IMR-90 (cell line): ENCODE measurements around the gene DLK2. TPM values are rescaled to one million over a fixed set of nuclear protein-coding genes. Genes with fewer than 3 reads are reported as not detected.
A peak's percentile ranks its signal among the peaks of the same experiment; 100 is the strongest.
"Not testable (repeated sequence)": the region's sequence is repeated elsewhere in the genome, so short reads cannot be mapped to it uniquely, and the experiment has no call there.

ENCODE experiments used
- ATAC-seq: fragments of 200-7000 bp; cut with Tn5 transposase; 2 replicates; pipeline ENCODE4 v1.9.1; 2020; ENCODE audit warnings: low read depth, mild to moderate bottlenecking, moderate library complexity
- BruUV-seq: library from RNA; stranded (reverse); fragments of 400-500 nt; replicated peaks from 2 replicates; lab custom pipeline; 2021; lab: Mats Ljungman, UMichigan
- CTCF ChIA-PET: fragments of 300-600 bp; formaldehyde crosslinking; extraction: SDS; loops from one replicate; lab custom pipeline; 2021; ENCODE audit warnings: antibody characterized with exemption; lab: Yijun Ruan, JAX
- POLR2A ChIA-PET: fragments of 300-600 bp; sonication (Branson Sonifier 250); formaldehyde crosslinking; loops from one replicate; lab custom pipeline; 2022; ENCODE audit warnings: antibody characterized with exemption; ENCODE audit not compliant: unreplicated experiment; lab: Charles Lee
- DNase-seq: peaks from one replicate; pipeline ENCODE4 v3.0.0; 2013
- H2AFZ ChIP-seq: replicated peaks from 2 replicates; pipeline ENCODE3; 2013; ENCODE audit warnings: low read length, mild to moderate bottlenecking; ENCODE audit not compliant: poor library complexity
- H2AK5ac ChIP-seq: 2 replicates; pipeline ENCODE4 v1.6.1; 2013; ENCODE audit warnings: low read depth, low read length, inconsistent platforms
- H2AK9ac ChIP-seq: replicated peaks from 2 replicates; pipeline ENCODE3; 2013; ENCODE audit warnings: mild to moderate bottlenecking, low read depth, low read length, moderate library complexity; ENCODE audit not compliant: poor library complexity
- H2BK120ac ChIP-seq: 2 replicates; pipeline ENCODE4 v1.6.1; 2013; ENCODE audit warnings: low read depth, low read length, inconsistent platforms
- H2BK15ac ChIP-seq: 3 replicates; pipeline ENCODE4 v1.6.1; 2013; ENCODE audit warnings: low read depth, low read length, inconsistent platforms
- H2BK20ac ChIP-seq: 2 replicates; pipeline ENCODE4 v1.6.1; 2013; ENCODE audit warnings: low read depth, mild to moderate bottlenecking, inconsistent platforms, low read length, moderate library complexity
- H2BK5ac ChIP-seq: 2 replicates; pipeline ENCODE4 v1.6.1; 2013; ENCODE audit warnings: mild to moderate bottlenecking, low read depth, low read length, inconsistent platforms; ENCODE audit not compliant: poor library complexity, severe bottlenecking
- H3K14ac ChIP-seq: replicated peaks from 2 replicates; pipeline ENCODE4 v1.6.1; 2013; ENCODE audit warnings: low read depth, low read length, inconsistent platforms
- H3K18ac ChIP-seq: 2 replicates; pipeline ENCODE4 v1.6.1; 2013; ENCODE audit warnings: low read depth, low read length, control low read depth
- H3K23ac ChIP-seq: 2 replicates; pipeline ENCODE4 v1.6.1; 2013; ENCODE audit warnings: low read depth, low read length, inconsistent platforms
- H3K27ac ChIP-seq: 2 replicates; pipeline ENCODE4 v1.5.1; 2013; ENCODE audit warnings: mild to moderate bottlenecking, control low read depth, low read length; ENCODE audit not compliant: insufficient read depth
- H3K27me3 ChIP-seq: 2 replicates; pipeline ENCODE4 v1.6.1; 2013; ENCODE audit warnings: low read length; ENCODE audit not compliant: control insufficient read depth, insufficient read depth
- H3K36me3 ChIP-seq: 2 replicates; pipeline ENCODE4 v1.6.1; 2013; ENCODE audit warnings: low read length, mixed read lengths; ENCODE audit not compliant: control insufficient read depth, insufficient read depth
- H3K4ac ChIP-seq: 2 replicates; pipeline ENCODE4 v1.6.1; 2013; ENCODE audit warnings: low read depth, low read length, inconsistent platforms
- H3K4me1 ChIP-seq: 2 replicates; pipeline ENCODE4 v1.6.1; 2013; ENCODE audit warnings: low read length, mixed read lengths; ENCODE audit not compliant: control insufficient read depth, insufficient read depth
- H3K4me2 ChIP-seq: 2 replicates; pipeline ENCODE4 v1.6.1; 2013; ENCODE audit warnings: low read depth, mild to moderate bottlenecking, control low read depth, low read length, moderate library complexity
- H3K4me3 ChIP-seq: 2 replicates; pipeline ENCODE4 v1.5.1; 2013; ENCODE audit warnings: low read depth, mild to moderate bottlenecking, control low read depth, low read length, moderate library complexity; ENCODE audit not compliant: insufficient read depth
- H3K56ac ChIP-seq: 2 replicates; pipeline ENCODE4 v1.6.1; 2013; ENCODE audit warnings: low read length, inconsistent platforms; ENCODE audit not compliant: insufficient read depth; ENCODE audit errors: extremely low read depth
- H3K79me1 ChIP-seq, 2 experiments: 2 replicates each; pipeline ENCODE4 v1.6.1; 2013; ENCODE audit warnings: low read length in 2 of 2, inconsistent platforms in 1 of 2, low read depth in 1 of 2
- H3K9ac ChIP-seq: 2 replicates; pipeline ENCODE4 v1.6.1; 2013; ENCODE audit warnings: low read depth, low read length, control low read depth
- H3K9me1 ChIP-seq: 2 replicates; pipeline ENCODE4 v1.6.1; 2013; ENCODE audit warnings: low read length, inconsistent platforms; ENCODE audit not compliant: insufficient read depth
- H3K9me3 ChIP-seq: 2 replicates; pipeline ENCODE4 v1.6.1; 2013; ENCODE audit warnings: low read length; ENCODE audit not compliant: control insufficient read depth, insufficient read depth
- H4K20me1 ChIP-seq: 2 replicates; pipeline ENCODE4 v1.6.1; 2013; ENCODE audit warnings: low read length, inconsistent platforms; ENCODE audit not compliant: insufficient read depth
- H4K5ac ChIP-seq: 2 replicates; pipeline ENCODE4 v1.6.1; 2013; ENCODE audit warnings: mild to moderate bottlenecking, low read depth, low read length, control low read depth
- H4K8ac ChIP-seq, 2 experiments: 2 replicates each; pipeline ENCODE4 v1.6.1; 2013; ENCODE audit warnings: low read depth in 2 of 2, low read length in 2 of 2, control low read depth in 1 of 2, inconsistent platforms in 1 of 2
- H4K91ac ChIP-seq: 2 replicates; pipeline ENCODE4 v1.6.1; 2013; ENCODE audit warnings: low read depth, low read length, inconsistent platforms; ENCODE audit not compliant: insufficient read depth
- SMC3 ChIP-seq: fragments of 150-350 bp; IDR thresholded peaks from 2 replicates; pipeline ENCODE4 v1.6.1; 2016; ENCODE audit warnings: low read depth, mild to moderate bottlenecking, antibody characterized with exemption, low read length, moderate library complexity
- WGBS, 2 experiments: methylation state at CpG; one replicate each; pipeline versions ENCODE4 v1.1.5 to v1.1.7; 2013; ENCODE audit warnings: missing lambda C conversion rate in 2 of 2; ENCODE audit not compliant: insufficient read length in 1 of 2; ENCODE audit errors: extremely low coverage in 2 of 2; 5-methylcytosine and 5-hydroxymethylcytosine counted together
- dilution Hi-C: fragments of 300-500 bp; cut with HindIII; formaldehyde crosslinking; loops from one replicate; pipeline ENCODE4 v1.14.3; 2018; ENCODE audit warnings: low sequenced_read_pairs; ENCODE audit not compliant: unreplicated experiment
- in situ Hi-C: fragments of 300-500 bp; cut with MboI; formaldehyde crosslinking; loops from 3 replicates; pipeline ENCODE4 v1.14.3; 2019; ENCODE audit warnings: low sequenced_read_pairs, inconsistent platforms, mixed read lengths
- intact Hi-C: fragments of 100-400 bp; cut with micrococcal nuclease; formaldehyde crosslinking; loops from 2 replicates; pipeline ENCODE4 v1.10.0; 2022
- polyA plus RNA-seq, 3 experiments: library from polyadenylated mRNA; depleted of rRNA; stranded (reverse); fragments of >200 nt; gene quantifications; 2 replicates each; pipeline ENCODE4 v1.2.3, GENCODE V29; 2012; ENCODE audit warnings: low replicate concordance in 1 of 3
- total RNA-seq: library from RNA; depleted of rRNA; stranded (reverse); fragments of >200 nt; gene quantifications from 2 replicates; pipeline ENCODE4 v1.2.3, GENCODE V29; 2012
- TF ChIP-seq, protein P1 (sequence below): fragments of 150-350 bp; IDR thresholded peaks from 2 replicates; pipeline ENCODE4 v1.6.1; 2017; ENCODE audit warnings: mild to moderate bottlenecking, antibody characterized with exemption, low read length, low read depth

Gene DLK2
- total and polyA plus RNA-seq, 2 of the 4 experiments (the other 2 are of a cell fraction): 0.90 to 2.8 TPM

DNA sequence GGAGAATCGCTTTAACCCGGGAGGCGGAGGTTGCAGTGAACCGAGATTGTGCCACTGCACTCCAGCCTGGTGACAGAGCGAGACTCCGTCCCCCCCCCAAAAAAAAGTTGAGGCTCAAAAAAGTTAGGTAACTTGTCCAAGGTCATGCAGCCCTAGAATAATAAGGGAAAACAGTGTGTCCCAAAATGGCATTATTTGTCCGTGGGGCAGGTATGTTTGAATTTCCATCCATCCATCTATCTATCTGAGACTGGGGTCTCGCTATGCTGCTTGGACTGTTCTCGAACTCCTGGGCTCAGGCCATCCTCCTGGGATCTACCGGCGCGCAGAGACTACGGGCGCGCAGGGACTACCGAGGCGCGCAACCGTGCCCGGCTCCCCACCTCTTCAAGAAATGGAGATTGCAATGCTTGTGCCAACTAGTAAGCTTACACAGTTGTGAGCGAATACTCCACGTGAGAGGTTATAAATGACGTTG lies 28.4 kb downstream of the DLK2 start:
- peak overlapping the region; percentile 69 for H3K4me2 ChIP-seq
- no peak overlapping the region for H2BK20ac ChIP-seq
- H2BK15ac ChIP-seq: no peak overlapping the region
- no peak overlapping the region for H3K56ac ChIP-seq
- DNase-seq (no peak), ATAC-seq (no peak)
- peak overlapping the region; percentile 87 for H2AK9ac ChIP-seq
- peaks cover under 1% of the 10 kb centered on the region; the same call in 1 of the 2 replicates for H3K36me3 ChIP-seq
- H4K8ac ChIP-seq: peak overlapping the region; percentile 80 to 96
- peak overlapping the region; percentile 94 for H3K14ac ChIP-seq
- no peaks in the 10 kb centered on the region; the same call in 1 of the 2 replicates for H3K27me3 ChIP-seq
- H3K9me1 ChIP-seq: 0 out of 2 replicates have a peak, but pooled peaks cover 6% of the 10 kb centered on the region
- H3K79me1 ChIP-seq: peaks cover 20 to 34% of the 10 kb centered on the region in 2 experiments
- peak overlapping the region; percentile 40; the same call in 1 of the 2 replicates for H2BK120ac ChIP-seq
- H3K4ac ChIP-seq: peak overlapping the region; percentile 94
- dilution Hi-C loops: no loop called here
- TF ChIP-seq, protein P1, sequence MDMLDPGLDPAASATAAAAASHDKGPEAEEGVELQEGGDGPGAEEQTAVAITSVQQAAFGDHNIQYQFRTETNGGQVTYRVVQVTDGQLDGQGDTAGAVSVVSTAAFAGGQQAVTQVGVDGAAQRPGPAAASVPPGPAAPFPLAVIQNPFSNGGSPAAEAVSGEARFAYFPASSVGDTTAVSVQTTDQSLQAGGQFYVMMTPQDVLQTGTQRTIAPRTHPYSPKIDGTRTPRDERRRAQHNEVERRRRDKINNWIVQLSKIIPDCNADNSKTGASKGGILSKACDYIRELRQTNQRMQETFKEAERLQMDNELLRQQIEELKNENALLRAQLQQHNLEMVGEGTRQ: 0 out of 2 replicates have a peak, but pooled peaks have one; percentile 74
- TF ChIP-seq SMC3: no peak
- peak overlapping the region; percentile 59 for H3K9ac ChIP-seq
- H3K9me3 ChIP-seq: no peaks in the 10 kb centered on the region
- peaks cover 5% of the 10 kb centered on the region for H3K4me1 ChIP-seq
- H3K18ac ChIP-seq: 0 out of 2 replicates have a peak overlapping the region, but pooled peaks have one; percentile 12
- H4K20me1 ChIP-seq: no peaks in the 10 kb centered on the region
- no peak overlapping the region; the same call in 1 of the 2 replicates for H2AK5ac ChIP-seq
- ChIA-PET CTCF (no interaction called here), POLR2A (interaction anchor here (0.7 kb wide), 2 partner anchors 10 to 47 kb away, joined by 5 to 11 read pairs; no protein-coding TSS in a partner anchor)
- peak overlapping the region; percentile 100 for H2AFZ ChIP-seq
- peak overlapping the region; percentile 75 for H3K4me3 ChIP-seq
- BruUV-seq: no TSS peak
- H4K5ac ChIP-seq: peak overlapping the region; percentile 88
- in situ Hi-C loops: no loop called here
- peak overlapping the region; percentile 67 for H2BK5ac ChIP-seq
- H4K91ac ChIP-seq: peak overlapping the region; percentile 57
- peak overlapping the region; percentile 41 for H3K27ac ChIP-seq
- intact Hi-C loops: loop anchor here (1.0 to 2.0 kb wide), 2 partner anchors 58 to 79 kb away; partner anchors contain the start of gene ZNF318
- H3K23ac ChIP-seq: 0 out of 2 replicates have a peak overlapping the region, but pooled peaks have one; percentile 44
- 25% methylated on average over 10 of the region's 23 CpGs; no CpG with 5 or more reads in 1 of the 2 experiments for WGBS, 2 experiments

DNA sequence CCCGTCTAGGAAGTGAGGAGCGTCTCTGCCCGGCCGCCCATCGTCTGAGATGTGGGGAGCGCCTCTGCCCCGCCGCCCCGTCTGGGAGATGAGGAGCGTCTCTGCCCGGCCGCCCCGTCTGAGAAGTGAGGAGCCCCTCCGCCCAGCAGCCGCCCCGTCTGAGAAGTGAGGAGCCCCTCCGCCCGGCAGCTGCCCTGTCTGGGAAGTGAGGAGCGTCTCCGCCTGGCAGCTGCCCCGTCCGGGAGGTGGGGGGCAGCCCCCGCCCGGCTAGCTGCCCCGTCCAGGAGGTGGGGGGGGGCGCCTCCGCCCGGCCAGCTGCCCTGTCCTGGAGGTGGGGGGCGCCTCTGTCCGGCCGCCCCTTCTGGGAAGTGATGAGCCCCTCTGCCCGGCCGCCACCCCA lies 30.3 kb downstream of the DLK2 start:
- H3K9me1 ChIP-seq, H2BK120ac ChIP-seq, ATAC-seq, in situ Hi-C loops, H2BK20ac ChIP-seq, H3K4me3 ChIP-seq, H3K27me3 ChIP-seq, H4K5ac ChIP-seq, H3K4me1 ChIP-seq, H2AK9ac ChIP-seq, H4K91ac ChIP-seq, H3K4me2 ChIP-seq, H3K27ac ChIP-seq, H3K36me3 ChIP-seq, H2AFZ ChIP-seq, H3K14ac ChIP-seq, POLR2A ChIA-PET, H2BK15ac ChIP-seq, H3K56ac ChIP-seq, H2AK5ac ChIP-seq, H3K4ac ChIP-seq, dilution Hi-C loops, H3K9me3 ChIP-seq, H3K9ac ChIP-seq, H4K8ac ChIP-seq, CTCF ChIA-PET, DNase-seq, H4K20me1 ChIP-seq, BruUV-seq, intact Hi-C loops, H3K18ac ChIP-seq, H3K23ac ChIP-seq, H2BK5ac ChIP-seq: not testable (repeated sequence)
- H3K79me1 ChIP-seq: peaks cover 17 to 24% of the 10 kb centered on the region in 2 experiments
- WGBS, 2 experiments: no CpG with 5 or more reads among the region's 33 CpGs
